Loucy (cell line): ENCODE data around the gene DUS4L.

Source experiments
- CTCF ChIP-seq: fragments of 200-600 bp; sonication (generic); conservative IDR thresholded peaks from 2 replicates; pipeline ENCODE4 v1.5.1; 2014; ENCODE audit warnings: mild to moderate bottlenecking, antibody characterized with exemption, low read length
- EZH2phosphoT487 ChIP-seq: fragments of 200-600 bp; IDR thresholded peaks from 2 replicates; pipeline ENCODE4 v1.6.1; 2018; ENCODE audit warnings: antibody characterized with exemption, mild to moderate bottlenecking, moderate library complexity, borderline replicate concordance

DNA sequence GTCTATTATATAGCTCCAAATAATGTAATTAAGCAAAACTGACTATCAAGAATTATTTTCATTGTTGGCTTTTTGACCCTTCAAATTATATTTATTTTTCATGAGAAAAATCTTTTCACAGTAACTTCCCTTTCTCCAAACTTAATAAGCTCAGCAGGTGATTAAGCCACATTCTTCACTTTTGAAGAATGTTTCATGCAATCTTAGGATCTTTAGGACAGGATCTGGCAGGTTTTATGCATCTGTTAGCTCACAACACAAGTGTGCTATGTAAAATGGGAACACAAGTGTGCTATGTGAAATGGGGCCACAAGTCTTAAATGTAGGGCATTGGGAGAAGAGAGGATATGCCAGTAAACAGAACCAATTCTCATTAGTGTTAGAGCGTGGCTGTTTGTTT lies 42.5 kb downstream of the DUS4L start:
- TF ChIP-seq CTCF (no peak), EZH2phosphoT487 (no peak)
